ENCODE data around the gene TMEM120B. TPM values are rescaled to one million over a fixed set of nuclear protein-coding genes. Genes with fewer than 3 reads are reported as not detected.

TMEM120B gene
- total and polyA plus RNA-seq, 2 of the 13 experiments (the other 11 are each of a cell fraction or from before 2014, with no cell fraction given), result 7.1 to 12.9 TPM

GRCh38 chr12:121791671-121792551, 79.4 kb downstream of the TMEM120B start (continued):
- no peak for TF ChIP-seq ZC3H13 (CRISPR knock-in tag; IDR thresholded peaks at IDR 0.05)
- TF ChIP-seq SNAI1 (CRISPR knock-in tag; IDR thresholded peaks at IDR 0.05; ENCODE audit: borderline replicate concordance), result no peak
- no peak for TF ChIP-seq ZKSCAN8 (CRISPR knock-in tag; IDR thresholded peaks at IDR 0.05; ENCODE audit: borderline replicate concordance)
- no peak for TF ChIP-seq ADNP (CRISPR knock-in tag; IDR thresholded peaks at IDR 0.05)
- TF ChIP-seq POLR2AphosphoS5 (IDR thresholded peaks at IDR 0.05; ENCODE audit: low read depth, low read length), result no peak; the same call in 1 of the 2 replicates
- peak; percentile 24 for TF ChIP-seq PRDM10 (CRISPR knock-in tag; IDR thresholded peaks at IDR 0.05; ENCODE audit: low read depth)
- TF ChIP-seq ZNF3 (CRISPR knock-in tag; IDR thresholded peaks at IDR 0.05), result no peak
- no peak for TF ChIP-seq ZNF282 (IDR thresholded peaks at IDR 0.05; ENCODE audit: partially characterized antibody)
- TF ChIP-seq NONO (IDR thresholded peaks at IDR 0.05), result no peak
- TF ChIP-seq NONO (CRISPR knock-in tag; conservative IDR thresholded peaks at IDR 0.05), result 0 out of 2 replicates have a peak, but pooled peaks have one; percentile 35
- TF ChIP-seq GFI1 (CRISPR knock-in tag; IDR thresholded peaks at IDR 0.05; ENCODE audit: borderline replicate concordance), result peak; percentile 45; the same call in 1 of the 2 replicates
- TF ChIP-seq ZNF646 (CRISPR knock-in tag; IDR thresholded peaks at IDR 0.05), result no peak
- TF ChIP-seq THAP11 (CRISPR knock-in tag; IDR thresholded peaks at IDR 0.05), result no peak
- TF ChIP-seq SRSF9 (IDR thresholded peaks at IDR 0.05; ENCODE audit: borderline replicate concordance, insufficient read depth, low read depth, low read length, poor library complexity, severe bottlenecking), result no peak
- no peak for TF ChIP-seq BORCS8-MEF2B (CRISPR knock-in tag; IDR thresholded peaks at IDR 0.05)
- TF ChIP-seq ZNF720 (CRISPR knock-in tag; IDR thresholded peaks at IDR 0.05), result no peak
- TF ChIP-seq ZNF570 (CRISPR knock-in tag; IDR thresholded peaks at IDR 0.05; ENCODE audit: borderline replicate concordance), result no peak
- TF ChIP-seq HNF4A (CRISPR knock-in tag; IDR thresholded peaks at IDR 0.05), result peak; percentile 49
- TF ChIP-seq DR1 (CRISPR knock-in tag; IDR thresholded peaks at IDR 0.05), result no peak
- TF ChIP-seq ZFY (CRISPR knock-in tag; IDR thresholded peaks at IDR 0.05), result no peak
